ENCODE measurements around the gene THSD1. TPM values are rescaled to one million over a fixed set of nuclear protein-coding genes. Genes with fewer than 3 reads are reported as not detected.

Gene THSD1
- total and polyA plus RNA-seq, 4 donors = 0.74 to 2.8 (median 1.4) TPM

DNA sequence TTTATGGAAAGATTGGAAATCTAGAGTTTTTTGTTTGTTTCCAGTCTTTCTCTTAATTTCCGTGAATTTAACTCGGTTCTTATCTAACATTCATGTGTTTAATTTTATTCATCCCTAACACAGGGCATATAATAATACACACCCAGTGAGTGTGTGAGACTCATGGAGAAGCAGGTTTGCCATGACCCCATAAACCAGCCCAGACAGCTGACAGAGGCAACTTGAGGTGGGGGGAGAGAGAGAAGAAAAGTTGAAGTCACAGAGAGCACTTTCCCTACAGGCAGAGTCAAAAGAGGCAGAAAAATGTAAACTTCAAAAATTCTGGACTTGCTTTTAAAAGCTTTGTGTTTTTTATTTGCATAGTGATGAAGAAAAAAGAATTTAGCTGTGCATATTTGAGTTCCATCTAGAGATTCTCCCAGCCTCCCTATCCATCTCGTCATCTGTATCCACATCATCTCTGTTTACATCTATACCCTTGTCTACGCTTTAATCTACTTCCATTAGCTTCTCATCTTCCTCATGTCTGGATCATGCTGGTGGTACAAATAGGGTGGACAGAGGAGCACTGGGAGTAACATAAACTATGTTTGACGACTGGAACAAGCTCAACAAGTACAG is 60.2 kb downstream of the THSD1 start:
- 74% methylated on average over 5 of the region's 5 CpGs for WGBS

DNA sequence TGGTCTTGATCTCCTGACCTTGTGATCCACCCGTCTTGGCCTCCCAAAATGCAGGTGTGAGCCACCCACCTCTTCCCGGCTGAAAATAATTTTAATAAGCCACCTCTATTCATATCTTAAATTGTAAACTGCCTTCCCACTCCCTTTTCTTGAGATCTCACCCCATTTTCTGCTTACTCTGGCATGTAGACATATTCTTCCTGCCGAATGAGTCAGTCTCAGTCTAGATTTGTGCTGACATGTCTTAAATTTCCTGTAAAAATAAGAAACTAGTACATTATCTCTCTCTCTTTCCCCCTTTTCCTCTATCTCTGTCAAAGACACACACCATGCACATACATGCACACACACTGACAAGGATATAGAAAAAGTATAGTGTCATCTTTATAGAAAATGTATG is 60.9 kb downstream of the THSD1 start:
- Histone ChIP-seq H3K4me1 (ENCODE audit: control insufficient read depth in 4 of 4, insufficient read depth in 4 of 4, low read length in 3 of 4) (no peaks in the 10 kb centered on the region), H3K27me3 (ENCODE audit: control insufficient read depth in 4 of 4, insufficient read depth in 4 of 4, low read length in 3 of 4) (no peaks in the 10 kb centered on the region), H3K9me3 (ENCODE audit: control insufficient read depth in 4 of 4, low read length in 3 of 4) (no peaks in the 10 kb centered on the region), H3K4me3 (ENCODE audit: low read depth in 1 of 3, low read length in 3 of 3) (no peak overlapping the region), H3K9ac (ENCODE audit: low read depth in 1 of 2, low read length in 2 of 2) (no peak overlapping the region), H3K36me3 (ENCODE audit: control insufficient read depth in 4 of 4, insufficient read depth in 3 of 4, low read depth in 1 of 4, low read length in 3 of 4) (no peaks in the 10 kb centered on the region), H3K27ac (ENCODE audit: low read depth in 1 of 2, low read length in 2 of 2) (no peak overlapping the region)
- TF ChIP-seq FOXA2 (IDR thresholded peaks at IDR 0.05) (no peak), YY1 (IDR thresholded peaks at IDR 0.05) (no peak), EGR1 (IDR thresholded peaks at IDR 0.05; ENCODE audit: low read depth in 2 of 2) (no peak), ZBTB33 (IDR thresholded peaks at IDR 0.05) (no peak), NR2F2 (IDR thresholded peaks at IDR 0.05) (no peak), RXRA (IDR thresholded peaks at IDR 0.05) (no peak), CTCF (IDR thresholded peaks at IDR 0.05; ENCODE audit: low read depth, low read length, missing input control) (no peak), HNF4A (conservative IDR thresholded peaks at IDR 0.05) (no peak), SP1 (IDR thresholded peaks at IDR 0.05) (no peak), JUND (IDR thresholded peaks at IDR 0.05) (no peak), HNF4G (IDR thresholded peaks at IDR 0.05) (no peak), GABPA (IDR thresholded peaks at IDR 0.05 in 1 of 2, conservative IDR thresholded peaks at IDR 0.05 in 1 of 2) (no peak), TAF1 (conservative IDR thresholded peaks at IDR 0.05) (no peak), RAD21 (IDR thresholded peaks at IDR 0.05) (no peak), FOXA1 (IDR thresholded peaks at IDR 0.05) (no peak)
- TF ChIP-seq, protein P1, sequence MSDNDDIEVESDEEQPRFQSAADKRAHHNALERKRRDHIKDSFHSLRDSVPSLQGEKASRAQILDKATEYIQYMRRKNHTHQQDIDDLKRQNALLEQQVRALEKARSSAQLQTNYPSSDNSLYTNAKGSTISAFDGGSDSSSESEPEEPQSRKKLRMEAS (IDR thresholded peaks at IDR 0.05) = no peak
- TF ChIP-seq, protein P2, sequence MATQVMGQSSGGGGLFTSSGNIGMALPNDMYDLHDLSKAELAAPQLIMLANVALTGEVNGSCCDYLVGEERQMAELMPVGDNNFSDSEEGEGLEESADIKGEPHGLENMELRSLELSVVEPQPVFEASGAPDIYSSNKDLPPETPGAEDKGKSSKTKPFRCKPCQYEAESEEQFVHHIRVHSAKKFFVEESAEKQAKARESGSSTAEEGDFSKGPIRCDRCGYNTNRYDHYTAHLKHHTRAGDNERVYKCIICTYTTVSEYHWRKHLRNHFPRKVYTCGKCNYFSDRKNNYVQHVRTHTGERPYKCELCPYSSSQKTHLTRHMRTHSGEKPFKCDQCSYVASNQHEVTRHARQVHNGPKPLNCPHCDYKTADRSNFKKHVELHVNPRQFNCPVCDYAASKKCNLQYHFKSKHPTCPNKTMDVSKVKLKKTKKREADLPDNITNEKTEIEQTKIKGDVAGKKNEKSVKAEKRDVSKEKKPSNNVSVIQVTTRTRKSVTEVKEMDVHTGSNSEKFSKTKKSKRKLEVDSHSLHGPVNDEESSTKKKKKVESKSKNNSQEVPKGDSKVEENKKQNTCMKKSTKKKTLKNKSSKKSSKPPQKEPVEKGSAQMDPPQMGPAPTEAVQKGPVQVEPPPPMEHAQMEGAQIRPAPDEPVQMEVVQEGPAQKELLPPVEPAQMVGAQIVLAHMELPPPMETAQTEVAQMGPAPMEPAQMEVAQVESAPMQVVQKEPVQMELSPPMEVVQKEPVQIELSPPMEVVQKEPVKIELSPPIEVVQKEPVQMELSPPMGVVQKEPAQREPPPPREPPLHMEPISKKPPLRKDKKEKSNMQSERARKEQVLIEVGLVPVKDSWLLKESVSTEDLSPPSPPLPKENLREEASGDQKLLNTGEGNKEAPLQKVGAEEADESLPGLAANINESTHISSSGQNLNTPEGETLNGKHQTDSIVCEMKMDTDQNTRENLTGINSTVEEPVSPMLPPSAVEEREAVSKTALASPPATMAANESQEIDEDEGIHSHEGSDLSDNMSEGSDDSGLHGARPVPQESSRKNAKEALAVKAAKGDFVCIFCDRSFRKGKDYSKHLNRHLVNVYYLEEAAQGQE (IDR thresholded peaks at IDR 0.05) = no peak
- DNase-seq (ENCODE audit: low spot score) = no peak
- 78% methylated on average over 3 of the region's 3 CpGs for WGBS

More for the DNA sequence above, 60.2 kb downstream of the THSD1 start:
- no peaks in the 10 kb centered on the region for H3K4me1 ChIP-seq (ENCODE audit: control insufficient read depth in 4 of 4, insufficient read depth in 4 of 4, low read length in 3 of 4)
- H3K9ac ChIP-seq (ENCODE audit: low read depth in 1 of 2, low read length in 2 of 2) = no peak overlapping the region
- no peak overlapping the region for H3K27ac ChIP-seq (ENCODE audit: low read depth in 1 of 2, low read length in 2 of 2)
- H3K27me3 ChIP-seq (ENCODE audit: control insufficient read depth in 4 of 4, insufficient read depth in 4 of 4, low read length in 3 of 4) = no peaks in the 10 kb centered on the region
- no peaks in the 10 kb centered on the region for H3K36me3 ChIP-seq (ENCODE audit: control insufficient read depth in 4 of 4, insufficient read depth in 3 of 4, low read depth in 1 of 4, low read length in 3 of 4)
- DNase-seq (ENCODE audit: low spot score) = no peak
- H3K4me3 ChIP-seq (ENCODE audit: low read depth in 1 of 3, low read length in 3 of 3) = no peak overlapping the region
- no peak for TF ChIP-seq HNF4A (conservative IDR thresholded peaks at IDR 0.05)
- no peak for TF ChIP-seq HNF4G (IDR thresholded peaks at IDR 0.05)
- no peaks in the 10 kb centered on the region for H3K9me3 ChIP-seq (ENCODE audit: control insufficient read depth in 4 of 4, low read length in 3 of 4)

Measured in liver (tissue), 9 donors.